ENCODE measurements around the gene RREB1.
"Not testable (repeated sequence)": the region's sequence is repeated elsewhere in the genome, so short reads cannot be mapped to it uniquely, and the experiment has no call there.

RREB1 gene

GRCh38 chr6:7147051-7147671, 39.4 kb downstream of the RREB1 start:
- DNase-seq, result no peak

- DNase-seq, result no peak
These were observed 40.5 kb downstream of the RREB1 start for GRCh38 chr6:7148100-7148822.

GRCh38 chr6:7150381-7151064, 42.8 kb downstream of the RREB1 start:
- DNase-seq, result peak; percentile 93

GRCh38 chr6:7151381-7151780, 43.6 kb downstream of the RREB1 start:
- no peak for DNase-seq

- DNase-seq, result no peak
These were observed 44.7 kb downstream of the RREB1 start for GRCh38 chr6:7152462-7152861.

GRCh38 chr6:7153789-7154188, 46.0 kb downstream of the RREB1 start:
- no peak for DNase-seq

- no peak for DNase-seq
These were observed 46.8 kb downstream of the RREB1 start for GRCh38 chr6:7154341-7155139.

- no peak for DNase-seq
These were observed 48.3 kb downstream of the RREB1 start for GRCh38 chr6:7155871-7156579.

- no peak for DNase-seq
These were observed 49.0 kb downstream of the RREB1 start for GRCh38 chr6:7156643-7157278.

GRCh38 chr6:7157307-7157706, 49.5 kb downstream of the RREB1 start:
- DNase-seq, result not testable (repeated sequence)

- DNase-seq, result no peak
These were observed 50.2 kb downstream of the RREB1 start for GRCh38 chr6:7157752-7158616.

GRCh38 chr6:7159790-7160525, 52.2 kb downstream of the RREB1 start:
- no peak for DNase-seq

GRCh38 chr6:7161253-7161623, 53.5 kb downstream of the RREB1 start:
- DNase-seq, result no peak

GRCh38 chr6:7161845-7162244, 54.1 kb downstream of the RREB1 start:
- no peak for DNase-seq

- no peak for DNase-seq
These were observed 55.9 kb downstream of the RREB1 start for GRCh38 chr6:7163661-7164071.

GRCh38 chr6:7164536-7165001, 56.8 kb downstream of the RREB1 start:
- DNase-seq, result no peak

- peak; percentile 34 for DNase-seq
These were observed 57.5 kb downstream of the RREB1 start for GRCh38 chr6:7165002-7165889.

GRCh38 chr6:7165890-7166267, 58.1 kb downstream of the RREB1 start:
- no peak for DNase-seq
